GM19099 (cell line): Measurements from ENCODE around the gene HEMGN.

Experiments
- POLR2A ChIP-seq: IDR thresholded peaks from 3 replicates; pipeline ENCODE4 v1.6.1; 2011; ENCODE audit warnings: low read depth; ENCODE audit not compliant: insufficient read length; ENCODE audit errors: extremely low read depth

Gene HEMGN

GRCh38 chr9:97975376-97975775 is 37.4 kb upstream of the HEMGN start:
- TF ChIP-seq POLR2A, result no peak

GRCh38 chr9:97972753-97973152 is 34.8 kb upstream of the HEMGN start:
- TF ChIP-seq POLR2A, result no peak

GRCh38 chr9:97970165-97970564 is 32.2 kb upstream of the HEMGN start:
- TF ChIP-seq POLR2A, result no peak

DNA sequence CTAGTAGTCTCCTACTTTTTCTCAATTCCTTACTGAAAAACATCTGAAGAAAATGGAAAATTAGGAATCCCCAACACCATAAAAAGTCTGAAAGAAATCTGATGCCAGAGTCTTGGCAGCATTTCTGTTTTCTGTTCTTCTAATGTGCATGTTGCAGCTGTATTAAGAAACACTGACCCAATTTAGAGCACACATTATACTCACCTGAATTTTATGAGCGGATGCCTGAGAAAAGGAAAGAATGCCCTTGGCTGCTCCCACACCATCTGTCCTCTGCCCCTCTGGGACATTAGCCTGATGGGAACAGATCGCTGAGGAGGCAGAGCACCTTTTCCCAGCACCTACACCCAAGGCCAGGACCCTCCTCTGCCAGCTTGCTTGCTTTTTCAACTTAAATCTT is 31.0 kb upstream of the HEMGN start:
- TF ChIP-seq POLR2A, result no peak

DNA sequence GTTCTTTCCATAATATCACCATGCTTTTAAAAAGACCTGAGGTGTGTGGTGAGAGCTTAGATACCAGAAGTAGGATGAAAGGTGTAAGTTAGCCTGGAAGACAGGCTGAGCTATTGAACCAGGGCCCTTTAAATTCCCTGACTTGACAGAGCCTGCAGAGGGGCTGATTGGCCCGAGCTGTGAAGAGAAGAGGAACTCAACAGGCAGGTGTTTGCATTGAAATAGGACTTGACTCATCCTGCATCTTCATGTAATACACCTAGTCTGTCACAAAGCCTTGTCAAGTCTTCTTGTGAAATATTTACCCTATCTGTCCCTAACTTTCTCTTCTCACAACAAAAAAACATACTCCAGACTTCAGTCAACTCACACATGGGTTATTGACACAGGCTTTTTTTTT is 28.5 kb upstream of the HEMGN start:
- TF ChIP-seq POLR2A, result no peak

DNA sequence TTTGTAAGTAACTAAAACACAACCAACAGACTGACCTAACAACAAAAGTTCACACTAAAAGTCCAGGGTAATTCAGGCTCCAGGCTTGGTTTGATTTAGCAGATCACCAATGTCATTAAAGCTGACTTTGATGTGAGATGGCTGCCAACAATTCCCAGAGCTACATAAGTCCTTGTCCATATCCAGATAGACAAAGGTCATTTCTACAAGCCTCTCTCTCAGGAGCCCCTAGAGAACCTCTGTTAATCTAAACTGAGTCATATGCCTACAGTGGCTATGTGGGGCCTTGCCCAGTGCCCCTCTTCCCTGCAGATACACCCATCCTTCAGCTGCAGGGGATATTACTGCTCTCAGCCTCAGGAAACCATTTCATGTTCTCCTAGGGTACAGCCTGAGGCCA is 26.9 kb upstream of the HEMGN start:
- no peak for TF ChIP-seq POLR2A

DNA sequence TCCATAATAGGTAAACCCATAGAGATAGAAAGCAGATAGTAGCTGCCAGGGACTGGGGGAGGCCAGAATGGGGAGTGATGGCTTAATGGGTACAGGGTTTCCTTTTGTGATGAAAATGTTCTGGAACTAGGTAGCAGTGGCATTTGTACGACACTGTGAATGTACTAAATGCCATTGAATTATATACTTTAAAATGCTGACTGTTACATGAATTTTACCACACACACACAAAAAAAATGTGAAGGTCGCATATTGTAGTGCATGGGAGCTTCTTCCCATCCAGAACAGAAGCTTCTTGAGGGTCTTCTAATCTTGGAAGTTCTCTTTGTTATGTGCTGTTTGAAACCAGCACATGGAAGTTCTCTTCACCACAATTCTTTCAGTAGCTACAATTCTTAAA is 25.3 kb upstream of the HEMGN start:
- TF ChIP-seq POLR2A, result no peak

DNA sequence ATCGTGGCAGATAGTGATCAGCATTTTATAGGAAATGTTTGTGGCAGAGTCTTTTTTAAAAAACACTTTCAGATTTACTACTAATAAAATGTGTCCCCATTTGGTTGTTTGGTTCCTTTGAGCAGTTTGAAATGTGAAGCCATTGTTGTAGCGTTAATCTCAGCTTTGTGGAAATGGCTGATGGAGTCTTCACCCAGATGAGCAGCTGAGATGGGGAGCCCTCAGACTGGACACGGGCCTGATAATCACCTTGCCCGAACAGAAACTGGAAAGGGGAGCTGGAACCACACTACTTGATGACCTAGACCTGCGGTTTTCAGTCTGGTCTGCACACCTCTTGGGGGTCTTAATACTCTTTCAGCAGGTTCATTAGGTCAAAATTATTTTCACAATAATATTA is 24.6 kb upstream of the HEMGN start:
- no peak for TF ChIP-seq POLR2A

- TF ChIP-seq POLR2A, result no peak
Observed at GRCh38 chr9:97962136-97962535, 24.2 kb upstream of the HEMGN start.

DNA sequence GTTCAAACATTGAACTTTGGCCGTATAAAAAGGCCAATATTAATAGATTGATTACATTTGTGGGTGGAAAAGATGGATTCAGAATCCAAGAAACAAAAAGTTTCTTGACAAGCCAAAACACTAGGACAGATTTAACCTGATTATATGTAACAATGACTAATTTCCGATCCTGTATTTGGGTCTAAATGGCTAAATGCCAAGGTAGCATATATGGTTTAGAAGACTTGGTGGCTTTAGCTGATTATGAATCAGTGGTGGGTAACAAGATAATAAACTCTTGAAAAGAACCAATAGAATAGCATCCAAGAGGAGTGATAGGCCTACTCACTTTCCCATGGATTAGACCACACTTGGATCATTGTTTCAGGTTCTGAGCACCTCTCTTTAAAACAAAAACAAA is 23.4 kb upstream of the HEMGN start:
- TF ChIP-seq POLR2A, result no peak

DNA sequence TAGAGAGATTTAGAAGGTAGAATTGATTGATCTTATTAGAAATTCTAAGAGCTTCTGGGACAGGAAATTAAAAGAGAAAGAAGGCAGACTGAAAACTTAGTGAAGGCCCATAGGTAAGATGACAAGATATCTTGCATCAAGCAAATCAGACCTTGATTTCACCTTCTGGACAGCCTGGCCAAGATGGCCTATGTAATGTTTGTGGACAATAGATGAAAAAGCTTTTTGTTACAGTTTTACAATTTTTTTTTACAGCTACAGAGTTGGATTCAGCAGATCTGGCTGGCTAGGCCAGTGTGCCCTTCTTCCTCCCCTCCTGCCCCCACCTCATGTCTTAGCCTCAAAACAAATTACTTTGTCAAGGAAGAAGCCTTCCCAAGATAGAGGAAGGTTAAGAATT is 21.6 kb upstream of the HEMGN start:
- TF ChIP-seq POLR2A, result no peak

- TF ChIP-seq POLR2A, result no peak
Observed at GRCh38 chr9:97958812-97959511, 21.0 kb upstream of the HEMGN start.

- no peak for TF ChIP-seq POLR2A
Observed at GRCh38 chr9:97956331-97956730, 18.4 kb upstream of the HEMGN start.

- TF ChIP-seq POLR2A, result no peak
Observed at GRCh38 chr9:97954550-97954989, 16.6 kb upstream of the HEMGN start.

DNA sequence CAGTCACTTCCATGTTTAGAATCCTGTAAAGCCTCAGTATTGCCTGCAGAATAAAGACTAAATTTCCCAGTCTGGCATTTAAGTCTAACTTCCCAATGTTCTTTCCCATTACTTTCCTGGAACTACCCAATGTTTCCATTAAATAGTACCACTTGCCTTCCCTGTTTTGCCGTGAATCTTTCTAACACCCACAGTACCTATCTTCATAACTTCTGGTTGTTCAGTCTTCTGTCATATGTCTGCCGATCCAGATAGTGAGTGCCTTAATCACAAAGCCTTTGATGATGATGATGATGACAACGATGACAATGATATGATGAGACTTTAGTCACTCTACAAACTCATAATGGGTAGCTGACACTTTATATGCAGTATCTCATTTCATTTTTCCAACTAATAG is 6.6 kb upstream of the HEMGN start:
- TF ChIP-seq POLR2A, result no peak

GRCh38 chr9:97943308-97943855 is 5.4 kb upstream of the HEMGN start:
- TF ChIP-seq POLR2A, result no peak

DNA sequence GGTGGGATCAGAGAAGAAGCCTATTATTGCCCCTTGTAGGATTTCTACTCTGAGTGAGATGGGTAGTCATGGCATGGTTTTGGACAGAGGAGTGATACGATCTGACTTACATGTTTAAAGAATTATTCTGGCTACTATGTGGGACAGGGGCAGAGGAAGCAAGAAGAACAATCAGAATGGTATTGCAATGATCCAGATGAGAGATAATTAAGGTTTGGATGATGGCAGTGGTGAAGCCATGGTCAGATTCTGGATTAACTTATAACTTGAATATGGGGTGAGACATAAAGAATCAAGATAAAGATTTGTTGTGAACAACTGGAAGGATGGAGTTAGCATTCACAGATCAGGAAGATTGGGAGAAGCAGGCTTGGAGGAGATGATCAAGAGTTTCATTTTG is 3.4 kb upstream of the HEMGN start:
- no peak for TF ChIP-seq POLR2A
